H9 (cell line): Measurements from ENCODE around the gene AGAP5. TPM values are rescaled to one million over a fixed set of nuclear protein-coding genes. Genes with fewer than 3 reads are reported as not detected.

Experiments used
- DNase-seq: peaks from one replicate; pipeline ENCODE4 v3.0.0-alpha.2; 2017
- H2AFZ ChIP-seq: one replicate; pipeline ENCODE4 v1.6.1; 2013; ENCODE audit warnings: mild to moderate bottlenecking, low read length, control low read depth, moderate library complexity
- H2AK5ac ChIP-seq: 2 replicates; pipeline ENCODE4 v1.6.1; 2013; ENCODE audit warnings: low read length, control low read depth, mixed read lengths; ENCODE audit not compliant: insufficient read length
- H2BK120ac ChIP-seq: one replicate; pipeline ENCODE4 v1.6.1; 2013; ENCODE audit warnings: low read depth, mild to moderate bottlenecking, low read length, control low read depth, inconsistent platforms; ENCODE audit not compliant: poor library complexity, severe bottlenecking
- H2BK12ac ChIP-seq: 2 replicates; pipeline ENCODE4 v1.6.1; 2013; ENCODE audit warnings: low read length, control low read depth, mixed read lengths, low read depth; ENCODE audit not compliant: insufficient read length
- H2BK15ac ChIP-seq: 2 replicates; pipeline ENCODE4 v1.6.1; 2013; ENCODE audit warnings: low read depth, low read length, control low read depth
- H2BK20ac ChIP-seq: one replicate; pipeline ENCODE4 v1.6.1; 2013; ENCODE audit warnings: low read depth, mild to moderate bottlenecking, low read length, control low read depth, inconsistent platforms; ENCODE audit not compliant: poor library complexity, severe bottlenecking
- H2BK5ac ChIP-seq: 2 replicates; pipeline ENCODE4 v1.6.1; 2013; ENCODE audit warnings: low read length, control low read depth, mixed read lengths; ENCODE audit not compliant: insufficient read length
- H3K14ac ChIP-seq: 2 replicates; pipeline ENCODE4 v1.6.1; 2013; ENCODE audit warnings: low read length, control low read depth; ENCODE audit not compliant: insufficient read depth
- H3K18ac ChIP-seq: 2 replicates; pipeline ENCODE4 v1.6.1; 2013; ENCODE audit warnings: low read depth, mild to moderate bottlenecking, mixed read lengths, low read length, control low read depth; ENCODE audit not compliant: insufficient read length
- H3K23ac ChIP-seq: 2 replicates; pipeline ENCODE4 v1.6.1; 2013; ENCODE audit warnings: low read length, control low read depth, mixed read lengths, low read depth; ENCODE audit not compliant: insufficient read length
- H3K23me2 ChIP-seq: 2 replicates; pipeline ENCODE4 v1.6.1; 2013; ENCODE audit warnings: low read depth, mild to moderate bottlenecking, mixed read lengths, low read length, control low read depth; ENCODE audit not compliant: insufficient read length, poor library complexity, severe bottlenecking
- H3K27ac ChIP-seq: 2 replicates; pipeline ENCODE4 v1.5.1; 2013; ENCODE audit warnings: low read length, control low read depth, mixed read lengths, low read depth; ENCODE audit not compliant: insufficient read length
- H3K27me3 ChIP-seq: 2 replicates; pipeline ENCODE4 v1.6.1; 2013; ENCODE audit warnings: low read length, control low read depth, inconsistent platforms; ENCODE audit not compliant: insufficient read depth
- H3K4ac ChIP-seq: 2 replicates; pipeline ENCODE4 v1.6.1; 2013; ENCODE audit warnings: low read depth, mild to moderate bottlenecking, control low read depth, inconsistent platforms, low read length, moderate library complexity
- H3K4me1 ChIP-seq: 2 replicates; pipeline ENCODE4 v1.6.1; 2013; ENCODE audit warnings: low read length, control low read depth, inconsistent platforms; ENCODE audit not compliant: insufficient read depth
- H3K4me2 ChIP-seq: 2 replicates; pipeline ENCODE4 v1.6.1; 2013; ENCODE audit warnings: low read length, control low read depth, mixed read lengths; ENCODE audit not compliant: insufficient read length, insufficient read depth
- H3K56ac ChIP-seq: 2 replicates; pipeline ENCODE4 v1.6.1; 2013; ENCODE audit warnings: low read depth, mild to moderate bottlenecking, mixed read lengths, low read length, control low read depth; ENCODE audit not compliant: insufficient read length
- H3K79me1 ChIP-seq: 2 replicates; pipeline ENCODE4 v1.6.1; 2013; ENCODE audit warnings: low read depth, mild to moderate bottlenecking, moderate library complexity, low read length, control low read depth, inconsistent platforms; ENCODE audit not compliant: insufficient read depth, poor library complexity, severe bottlenecking
- H3K79me2 ChIP-seq: 2 replicates; pipeline ENCODE4 v1.6.1; 2013; ENCODE audit warnings: low read length, control low read depth, inconsistent platforms; ENCODE audit not compliant: insufficient read depth
- H3K9ac ChIP-seq: 2 replicates; pipeline ENCODE4 v1.6.1; 2013; ENCODE audit warnings: low read length, control low read depth, mixed read lengths; ENCODE audit not compliant: insufficient read length; ENCODE audit errors: extremely low read depth
- H3K9me3 ChIP-seq: one replicate; pipeline ENCODE4 v1.6.1; 2013; ENCODE audit warnings: low read depth, low read length, inconsistent platforms; ENCODE audit not compliant: control insufficient read depth
- H3T11ph ChIP-seq: one replicate; pipeline ENCODE4 v1.6.1; 2013; ENCODE audit warnings: mild to moderate bottlenecking, low read length, control low read depth, inconsistent platforms
- H4K20me1 ChIP-seq: one replicate; pipeline ENCODE4 v1.6.1; 2013; ENCODE audit not compliant: control insufficient read depth, insufficient read length, insufficient read depth
- H4K5ac ChIP-seq: 2 replicates; pipeline ENCODE4 v1.6.1; 2013; ENCODE audit warnings: low read depth, mild to moderate bottlenecking, mixed read lengths, low read length, control low read depth; ENCODE audit not compliant: insufficient read length
- H4K8ac ChIP-seq: replicated peaks from 2 replicates; pipeline ENCODE4 v1.6.1; 2013; ENCODE audit warnings: low read length, control low read depth, mixed read lengths, low read depth; ENCODE audit not compliant: insufficient read length
- H4K91ac ChIP-seq: 2 replicates; pipeline ENCODE4 v1.6.1; 2013; ENCODE audit warnings: low read depth, mild to moderate bottlenecking, moderate library complexity, mixed read lengths, low read length, control low read depth; ENCODE audit not compliant: insufficient read length
- H3K27ac Mint-ChIP-seq, 3 experiments: 2 replicates in 2 of 3; 3 replicates in 1 of 3; pipeline ENCODE4 v1.8.0; 2020 to 2021; ENCODE audit warnings: mixed read lengths in 3 of 3, mild to moderate bottlenecking in 1 of 3, moderate library complexity in 1 of 3
- H3K27me3 Mint-ChIP-seq: 2 replicates; pipeline ENCODE4 v1.8.0; 2021; ENCODE audit warnings: low read depth, mild to moderate bottlenecking, moderate library complexity, mixed read lengths
- H3K36me3 Mint-ChIP-seq, 3 experiments: 2 replicates in 2 of 3; 3 replicates in 1 of 3; pipeline ENCODE4 v1.8.0; 2020 to 2021; ENCODE audit warnings: low read depth in 3 of 3, mixed read lengths in 3 of 3; ENCODE audit not compliant: insufficient read depth in 1 of 3
- H3K4me1 Mint-ChIP-seq, 2 experiments: 2 replicates each; pipeline ENCODE4 v1.8.0; 2020; ENCODE audit warnings: mixed read lengths in 2 of 2
- H3K4me3 Mint-ChIP-seq, 2 experiments: 2 replicates in 1 of 2; 3 replicates in 1 of 2; pipeline ENCODE4 v1.8.0; 2020 to 2021; ENCODE audit warnings: mild to moderate bottlenecking in 2 of 2, mixed read lengths in 2 of 2, moderate library complexity in 1 of 2
- H3K9me3 Mint-ChIP-seq, 2 experiments: 2 replicates in 1 of 2; 3 replicates in 1 of 2; pipeline ENCODE4 v1.8.0; 2020; ENCODE audit warnings: mild to moderate bottlenecking in 2 of 2, mixed read lengths in 2 of 2, moderate library complexity in 1 of 2
- CTCF ChIP-seq: fragments of 200-600 bp; sonication (generic); conservative IDR thresholded peaks from 3 replicates; pipeline ENCODE4 v1.8.0; 2021; ENCODE audit warnings: antibody characterized with exemption, mild to moderate bottlenecking
- WGBS: extraction: QIAGEN DNeasy Blood & Tissue Kit; methylation state at CpG from one replicate; pipeline ENCODE4 v1.1.7; 2013; ENCODE audit warnings: missing lambda C conversion rate, low lambda C conversion rate, mixed read lengths; ENCODE audit not compliant: insufficient read length; ENCODE audit errors: extremely low coverage; 5-methylcytosine and 5-hydroxymethylcytosine counted together
- total RNA-seq: library from RNA; stranded (reverse); gene quantifications from 2 replicates; pipeline ENCODE4 v1.2.1, GENCODE V29; 2021

AGAP5 gene
- total RNA-seq, 1 experiment from 2014 or later = 5.2 TPM

GRCh38 chr10:73731588-73732375, 33.9 kb upstream of the AGAP5 start:
- H3K79me2 ChIP-seq = no peaks in the 10 kb centered on the region; the same call in 1 of the 2 replicates
- H3K23me2 ChIP-seq = no peaks in the 10 kb centered on the region
- no peak overlapping the region for H2BK120ac ChIP-seq
- Mint-ChIP-seq H3K27ac (no peak overlapping the region; a peak in 1 of 7 replicates), H3K27me3 (no peaks in the 10 kb centered on the region), H3K36me3 (peaks cover 7 to 19% (median 17%) of the 10 kb centered on the region in 3 experiments; a peak in 6 of 7 replicates), H3K4me1 (peaks cover 2 to 3% of the 10 kb centered on the region in 2 experiments; a peak in 2 of 4 replicates), H3K4me3 (peak overlapping the region; percentile 68 to 98; a peak in 4 of 5 replicates), H3K9me3 (no peaks in the 10 kb centered on the region)
- no peak overlapping the region for H3K4ac ChIP-seq
- H3K56ac ChIP-seq = no peak overlapping the region
- no peak overlapping the region for H2BK20ac ChIP-seq
- no peaks in the 10 kb centered on the region for H3K9me3 ChIP-seq
- no peak overlapping the region for H4K8ac ChIP-seq
- no peak overlapping the region for H3K27ac ChIP-seq
- H4K91ac ChIP-seq = no peak overlapping the region
- no peaks in the 10 kb centered on the region for H4K20me1 ChIP-seq
- H3K14ac ChIP-seq = no peak overlapping the region
- H2AK5ac ChIP-seq = no peak overlapping the region
- no peak overlapping the region for H2AFZ ChIP-seq
- no peak overlapping the region for H3K9ac ChIP-seq
- H2BK12ac ChIP-seq = no peak overlapping the region
- no CpG with 5 or more reads among the region's 42 CpGs for WGBS
- no peak overlapping the region for H2BK15ac ChIP-seq
- H3K79me1 ChIP-seq = peaks cover 5% of the 10 kb centered on the region
- no peak overlapping the region for H3K23ac ChIP-seq
- H3K18ac ChIP-seq = no peak overlapping the region
- no peak for TF ChIP-seq CTCF
- H2BK5ac ChIP-seq = no peak overlapping the region
- no peak overlapping the region for H4K5ac ChIP-seq
- H3T11ph ChIP-seq = no peak overlapping the region
- H3K4me1 ChIP-seq = no peaks in the 10 kb centered on the region
- no peak overlapping the region for H3K4me2 ChIP-seq
- no peak for DNase-seq
- H3K27me3 ChIP-seq = no peaks in the 10 kb centered on the region
